Upper lobe of left lung (tissue), 4 donors: Measurements from ENCODE around the gene HPS1.

ENCODE experiments used
- CTCF ChIP-seq, 6 experiments: fragments of 450-650 bp in 4 of 6; fragments of 200-600 bp in 2 of 6; sonication (generic) in 2 of 6; IDR thresholded peaks; one replicate each; pipeline ENCODE4 v1.5.1; 2016 to 2019; ENCODE audit warnings: antibody characterized with exemption in 6 of 6
- EP300 ChIP-seq, 4 donors: sonication (generic); formaldehyde crosslinking; IDR thresholded peaks; one replicate each; pipeline ENCODE4 v1.5.1; 2017; ENCODE audit warnings: antibody characterized with exemption in 4 of 4, control low read depth in 2 of 4
- POLR2AphosphoS5 ChIP-seq, 2 donors: sonication (generic); formaldehyde crosslinking; IDR thresholded peaks; one replicate each; pipeline ENCODE4 v1.5.1; 2017; ENCODE audit warnings: antibody characterized with exemption in 2 of 2

GRCh38 chr10:98410135-98410743, 36.5 kb downstream of the HPS1 start:
- no peak for TF ChIP-seq CTCF (IDR thresholded peaks at IDR 0.05)
- no peak for TF ChIP-seq EP300 (IDR thresholded peaks at IDR 0.05)
- TF ChIP-seq POLR2AphosphoS5 (IDR thresholded peaks at IDR 0.05) = no peak
